ENCODE data around the gene USH2A.

DNA sequence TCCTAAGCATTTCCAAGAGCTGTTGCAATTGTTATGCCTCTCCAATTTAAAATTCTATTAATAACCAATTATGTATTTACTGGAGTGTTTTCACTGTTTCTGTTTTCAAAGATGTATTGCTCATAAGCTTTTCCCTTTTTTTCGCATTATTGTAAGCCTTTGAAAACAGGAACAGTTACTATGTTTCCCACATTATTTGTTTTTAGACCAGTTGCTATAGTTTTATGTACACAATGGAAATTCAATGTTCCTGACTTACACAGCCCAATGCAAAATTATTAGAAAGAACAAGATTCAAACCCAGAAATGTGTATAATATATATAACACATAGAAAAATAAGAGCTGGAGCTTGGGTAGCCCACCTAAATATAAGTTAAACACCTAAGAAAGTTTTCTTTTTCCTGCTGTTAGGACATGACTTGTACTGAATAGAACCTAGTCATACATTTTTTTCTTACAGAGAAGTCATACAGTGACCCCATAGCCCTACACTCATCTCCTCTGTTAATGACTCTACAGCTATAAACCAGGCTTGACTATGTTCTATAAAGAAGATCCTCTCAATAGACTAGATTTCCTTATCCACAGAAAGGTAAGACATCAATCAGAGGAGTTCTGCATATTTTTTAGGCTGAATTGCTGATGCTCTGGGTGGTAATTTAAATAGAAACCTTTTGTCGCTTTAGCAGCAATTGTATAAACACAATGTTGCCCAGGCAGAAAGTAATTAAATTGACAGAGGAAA is 299.6 kb downstream of the USH2A start:
- TF ChIP-seq, protein P1, sequence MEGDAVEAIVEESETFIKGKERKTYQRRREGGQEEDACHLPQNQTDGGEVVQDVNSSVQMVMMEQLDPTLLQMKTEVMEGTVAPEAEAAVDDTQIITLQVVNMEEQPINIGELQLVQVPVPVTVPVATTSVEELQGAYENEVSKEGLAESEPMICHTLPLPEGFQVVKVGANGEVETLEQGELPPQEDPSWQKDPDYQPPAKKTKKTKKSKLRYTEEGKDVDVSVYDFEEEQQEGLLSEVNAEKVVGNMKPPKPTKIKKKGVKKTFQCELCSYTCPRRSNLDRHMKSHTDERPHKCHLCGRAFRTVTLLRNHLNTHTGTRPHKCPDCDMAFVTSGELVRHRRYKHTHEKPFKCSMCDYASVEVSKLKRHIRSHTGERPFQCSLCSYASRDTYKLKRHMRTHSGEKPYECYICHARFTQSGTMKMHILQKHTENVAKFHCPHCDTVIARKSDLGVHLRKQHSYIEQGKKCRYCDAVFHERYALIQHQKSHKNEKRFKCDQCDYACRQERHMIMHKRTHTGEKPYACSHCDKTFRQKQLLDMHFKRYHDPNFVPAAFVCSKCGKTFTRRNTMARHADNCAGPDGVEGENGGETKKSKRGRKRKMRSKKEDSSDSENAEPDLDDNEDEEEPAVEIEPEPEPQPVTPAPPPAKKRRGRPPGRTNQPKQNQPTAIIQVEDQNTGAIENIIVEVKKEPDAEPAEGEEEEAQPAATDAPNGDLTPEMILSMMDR (IDR thresholded peaks at IDR 0.05; ENCODE audit: insufficient read depth, low read depth, low read length): no peak
- no peak for TF ChIP-seq EZH2 (IDR thresholded peaks at IDR 0.05; ENCODE audit: insufficient read depth, low read length)
